Brain microvascular endothelial cell (primary cell): Measurements from ENCODE around the gene CD82.

ENCODE experiments used
- DNase-seq: peaks from one replicate; pipeline ENCODE4 v3.0.0-alpha.2; 2020
- H3K27ac ChIP-seq: fragments of 250-450 bp; sonication (Bioruptor Pico); 2 replicates; pipeline ENCODE4 v1.5.1; 2020; ENCODE audit warnings: mild to moderate bottlenecking, moderate library complexity
- H3K27me3 ChIP-seq: fragments of 250-450 bp; sonication (Bioruptor Pico); replicated peaks from 2 replicates; pipeline ENCODE4 v1.5.1; 2020; ENCODE audit warnings: mild to moderate bottlenecking
- H3K36me3 ChIP-seq: fragments of 250-450 bp; sonication (Bioruptor Pico); replicated peaks from 2 replicates; pipeline ENCODE4 v1.5.1; 2020; ENCODE audit warnings: mild to moderate bottlenecking
- H3K4me3 ChIP-seq: 2 replicates; pipeline ENCODE4 v1.5.1; 2011; ENCODE audit warnings: low read depth, mild to moderate bottlenecking, control low read depth, low read length, moderate library complexity
- CTCF ChIP-seq: IDR thresholded peaks from 2 replicates; pipeline ENCODE4 v1.5.1; 2011; ENCODE audit warnings: low read depth, mild to moderate bottlenecking, moderate library complexity, low read length, control low read depth, inconsistent platforms; ENCODE audit errors: missing control alignments
- in situ Hi-C: cut with HindIII; loops from 2 replicates; pipeline ENCODE4 v1.10.0; 2017; ENCODE audit warnings: low sequenced_read_pairs, low pct_ligation_motif_present

Gene CD82

GRCh38 chr11:44610186-44610955 is 44.9 kb downstream of the CD82 start:
- no peak overlapping the region for H3K4me3 ChIP-seq
- no peak for TF ChIP-seq CTCF
- no peaks in the 10 kb centered on the region for H3K27me3 ChIP-seq
- no peak for DNase-seq
- in situ Hi-C loops = no loop called here
- peaks cover 17% of the 10 kb centered on the region for H3K36me3 ChIP-seq
- no peak overlapping the region for H3K27ac ChIP-seq

GRCh38 chr11:44611088-44611487 is 45.6 kb downstream of the CD82 start:
- TF ChIP-seq CTCF = no peak
- in situ Hi-C loops = no loop called here
- peaks cover 14% of the 10 kb centered on the region for H3K36me3 ChIP-seq
- H3K27me3 ChIP-seq = no peaks in the 10 kb centered on the region
- no peak overlapping the region for H3K27ac ChIP-seq
- no peak overlapping the region for H3K4me3 ChIP-seq
- DNase-seq = no peak

GRCh38 chr11:44611687-44612434 is 46.4 kb downstream of the CD82 start:
- no peaks in the 10 kb centered on the region for H3K27me3 ChIP-seq
- peaks cover 15% of the 10 kb centered on the region for H3K36me3 ChIP-seq
- in situ Hi-C loops = no loop called here
- no peak for TF ChIP-seq CTCF
- no peak overlapping the region for H3K27ac ChIP-seq
- no peak overlapping the region for H3K4me3 ChIP-seq
- DNase-seq = no peak

GRCh38 chr11:44613153-44613552 is 47.7 kb downstream of the CD82 start:
- in situ Hi-C loops = no loop called here
- H3K27ac ChIP-seq = no peak overlapping the region
- DNase-seq = no peak
- peaks cover 15% of the 10 kb centered on the region for H3K36me3 ChIP-seq
- H3K27me3 ChIP-seq = no peaks in the 10 kb centered on the region
- H3K4me3 ChIP-seq = no peak overlapping the region
- TF ChIP-seq CTCF = no peak

- DNase-seq = no peak
- Histone ChIP-seq H3K27ac (no peak overlapping the region), H3K27me3 (no peaks in the 10 kb centered on the region), H3K4me3 (no peak overlapping the region), H3K36me3 (peaks cover 21% of the 10 kb centered on the region)
- TF ChIP-seq CTCF = no peak
- in situ Hi-C loops = no loop called here
Observed at GRCh38 chr11:44614281-44614775, 48.9 kb downstream of the CD82 start.
